MCF 10A (cell line): ENCODE measurements around the gene GALNT5. TPM values are rescaled to one million over a fixed set of nuclear protein-coding genes. Genes with fewer than 3 reads are reported as not detected.

Experiments
- Bru-seq: library from RNA; stranded (reverse); fragments of 400-500 nt; gene quantifications from one replicate; lab custom pipeline; 2021; lab: Mats Ljungman, UMichigan
- BruChase-seq, 2 experiments: library from RNA; stranded (reverse); fragments of 400-500 nt; gene quantifications; one replicate each; lab custom pipeline; 2021; lab: Mats Ljungman, UMichigan
- BruUV-seq: library from RNA; stranded (reverse); fragments of 400-500 nt; replicated peaks from 2 replicates; lab custom pipeline; 2021; lab: Mats Ljungman, UMichigan
- CTCF ChIA-PET: fragments of 300-600 bp; sonication (Branson Sonifier 250); formaldehyde crosslinking; extraction: SDS; loops from one replicate; lab custom pipeline; 2021; ENCODE audit warnings: antibody characterized with exemption, inconsistent platforms; lab: Yijun Ruan, JAX
- POLR2A ChIA-PET: fragments of 300-600, 350-650 bp; sonication (Branson Sonifier 250); formaldehyde crosslinking; extraction: SDS; loops from one replicate; lab custom pipeline; 2020; ENCODE audit warnings: antibody characterized with exemption, inconsistent platforms; lab: Yijun Ruan, JAX
- DNase-seq: peaks from one replicate; pipeline ENCODE4 v3.0.0-alpha.2; 2018; ENCODE audit not compliant: unreplicated experiment
- H3K27ac Mint-ChIP-seq: one replicate; pipeline ENCODE4 v1.8.0; 2022; ENCODE audit warnings: mild to moderate bottlenecking, low read depth, mixed read lengths; ENCODE audit not compliant: unreplicated experiment
- H3K27me3 Mint-ChIP-seq: one replicate; pipeline ENCODE4 v1.8.0; 2022; ENCODE audit warnings: mixed read lengths; ENCODE audit not compliant: insufficient read depth, unreplicated experiment
- H3K36me3 Mint-ChIP-seq: one replicate; pipeline ENCODE4 v1.8.0; 2022; ENCODE audit warnings: mild to moderate bottlenecking, moderate library complexity, mixed read lengths; ENCODE audit not compliant: insufficient read depth, unreplicated experiment
- H3K4me1 Mint-ChIP-seq: one replicate; pipeline ENCODE4 v1.8.0; 2022; ENCODE audit warnings: mixed read lengths; ENCODE audit not compliant: insufficient read depth, unreplicated experiment
- H3K4me3 Mint-ChIP-seq: one replicate; pipeline ENCODE4 v1.8.0; 2022; ENCODE audit warnings: mild to moderate bottlenecking, moderate library complexity, mixed read lengths; ENCODE audit not compliant: unreplicated experiment
- H3K9me3 Mint-ChIP-seq: one replicate; pipeline ENCODE4 v1.8.0; 2022; ENCODE audit warnings: mixed read lengths; ENCODE audit not compliant: unreplicated experiment
- CTCF ChIP-seq: fragments of 200-600 bp; IDR thresholded peaks from one replicate; pipeline ENCODE4 v1.8.0; 2022; ENCODE audit warnings: antibody characterized with exemption, mild to moderate bottlenecking; ENCODE audit not compliant: unreplicated experiment
- intact Hi-C: fragments of 100-400 bp; cut with micrococcal nuclease; formaldehyde crosslinking; loops from 2 replicates; pipeline ENCODE4 v1.14.1; 2022
- long read RNA-seq: library from polyadenylated mRNA; stranded (forward); transcript quantifications from one replicate; pipeline ENCODE4 v2.0.0, GENCODE V29; 2022
- total RNA-seq: library from RNA; stranded (reverse); gene quantifications from 2 replicates; pipeline ENCODE4 v1.2.3, GENCODE V29; 2022

The GALNT5 gene
- total RNA-seq (not detected in 2 replicates), Bru-seq, nascent RNA (percentile 2 among the genes with signal in this experiment), BruChase-seq, experiment 1, labeled RNA remaining after a 6-hour chase (percentile 10 among the genes with signal in this experiment), BruChase-seq, experiment 2, labeled RNA remaining after a 2-hour chase (percentile 11 among the genes with signal in this experiment)
- long read RNA-seq: 0 reads

DNA sequence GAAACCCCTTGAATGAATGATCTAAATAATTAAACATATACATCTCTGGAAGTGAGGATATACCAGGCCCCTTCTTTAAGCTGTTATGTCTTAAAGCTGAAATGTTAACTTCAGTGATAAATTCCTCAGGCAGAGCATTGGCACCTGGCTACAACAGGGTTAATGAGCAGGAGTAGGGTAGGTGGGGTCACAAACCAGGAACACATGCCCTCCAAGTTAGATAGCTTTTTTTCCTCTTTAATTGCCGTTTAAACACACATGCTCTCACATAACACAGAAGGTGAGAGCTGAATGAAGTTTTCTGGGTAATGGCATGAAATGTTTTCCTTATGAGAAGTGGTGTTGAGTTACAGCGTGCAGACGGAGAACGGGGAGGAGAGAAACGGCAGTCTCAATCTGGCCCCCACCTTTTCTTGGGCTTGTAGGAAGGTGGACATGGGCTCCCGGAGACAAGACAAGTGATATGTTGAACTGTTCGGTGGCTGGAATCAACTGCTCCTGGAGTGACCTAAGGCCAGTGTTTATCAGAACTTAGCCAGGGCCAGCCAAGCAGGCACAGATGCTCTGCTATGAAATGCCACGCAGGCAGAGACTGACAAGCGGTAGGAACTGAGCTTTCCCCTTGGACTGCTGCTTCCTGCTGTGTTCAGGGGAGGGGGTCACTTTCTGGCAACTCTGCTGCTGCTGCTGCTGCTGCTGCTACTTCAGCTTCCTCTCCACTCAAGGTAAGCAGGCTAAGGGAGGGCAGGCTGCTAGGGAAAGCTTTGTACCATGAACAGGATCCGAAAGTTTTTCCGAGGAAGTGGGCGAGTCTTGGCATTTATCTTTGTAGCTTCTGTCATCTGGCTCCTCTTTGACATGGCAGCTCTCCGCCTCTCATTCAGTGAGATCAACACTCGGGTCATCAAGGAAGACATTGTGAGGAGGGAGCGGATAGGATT lies at the start of gene GALNT5:
GALNT5 (plus strand) TSS at position 394 of the 941 bp plus-strand sequence; CDS start at position 772, 378 bp downstream.
- no peaks in the 10 kb centered on the region for H3K9me3 Mint-ChIP-seq
- no peak for DNase-seq
- intact Hi-C loops: no loop called here
- H3K4me1 Mint-ChIP-seq: peaks cover 14% of the 10 kb centered on the region
- no peak within 1 kb of the TSS for H3K4me3 Mint-ChIP-seq
- H3K27ac Mint-ChIP-seq: no peak within 1 kb of the TSS
- no peak for TF ChIP-seq CTCF
- no peaks in the 10 kb centered on the region for H3K36me3 Mint-ChIP-seq
- CTCF ChIA-PET: no interaction called here
- POLR2A ChIA-PET: no interaction called here
- BruUV-seq: no TSS peak
- H3K27me3 Mint-ChIP-seq: no peaks in the 10 kb centered on the region

- BruUV-seq: no TSS peak
- H3K4me1 Mint-ChIP-seq: no peaks in the 10 kb centered on the region
- H3K36me3 Mint-ChIP-seq: no peaks in the 10 kb centered on the region
- intact Hi-C loops: no loop called here
- TF ChIP-seq CTCF: no peak
- ChIA-PET POLR2A (no interaction called here), CTCF (no interaction called here)
- DNase-seq: no peak
- no peaks in the 10 kb centered on the region for H3K9me3 Mint-ChIP-seq
- no peak overlapping the region for H3K27ac Mint-ChIP-seq
- no peak overlapping the region for H3K4me3 Mint-ChIP-seq
- H3K27me3 Mint-ChIP-seq: no peaks in the 10 kb centered on the region
Observed at GRCh38 chr2:157216286-157216965, 41.1 kb upstream of the GALNT5 start.

DNA sequence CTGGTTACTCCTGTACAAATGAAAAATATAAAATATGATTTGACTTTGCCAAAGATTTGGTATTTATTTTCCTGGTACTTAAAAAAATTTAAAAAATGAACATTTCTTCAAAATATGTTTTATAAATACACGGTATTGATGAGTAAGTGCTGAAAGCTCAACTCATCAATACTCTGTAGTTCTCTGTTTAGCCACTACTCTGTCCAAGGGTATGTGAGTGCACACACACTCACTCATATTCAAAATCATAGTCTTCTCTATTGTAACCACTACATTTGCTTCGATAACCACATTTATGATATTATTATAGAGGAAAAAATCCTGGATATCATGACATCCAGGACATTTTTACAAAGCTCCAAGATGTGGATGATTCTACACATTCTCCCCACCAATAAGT lies 40.1 kb upstream of the GALNT5 start:
- no TSS peak for BruUV-seq
- intact Hi-C loops: no loop called here
- no peak for TF ChIP-seq CTCF
- Mint-ChIP-seq H3K9me3 (no peaks in the 10 kb centered on the region), H3K27me3 (no peaks in the 10 kb centered on the region), H3K4me1 (no peaks in the 10 kb centered on the region), H3K27ac (no peak overlapping the region), H3K36me3 (no peaks in the 10 kb centered on the region), H3K4me3 (no peak overlapping the region)
- CTCF ChIA-PET: no interaction called here
- POLR2A ChIA-PET: interaction anchor here (0.6 kb wide), 1 partner anchor 153 kb away, joined by 3 read pairs; no protein-coding TSS in a partner anchor
- DNase-seq: no peak

DNA sequence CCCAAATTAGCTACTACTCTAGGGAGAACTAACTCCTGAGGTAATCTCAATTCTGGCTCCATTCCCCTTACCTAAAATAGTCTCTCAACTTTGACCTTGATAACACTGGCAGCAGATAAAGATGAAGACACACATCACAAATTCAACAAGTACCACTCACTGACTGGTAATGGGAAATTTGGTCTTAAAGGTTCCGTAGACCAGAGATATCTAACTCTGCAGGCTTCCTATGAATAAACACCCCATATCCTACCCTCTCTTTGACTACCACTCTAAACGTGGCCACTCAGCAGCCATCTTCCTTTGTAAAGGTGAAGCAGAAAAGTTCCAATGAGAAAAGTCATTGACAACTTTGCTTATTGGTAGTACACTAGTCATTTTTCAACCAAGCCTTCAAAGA lies 38.6 kb upstream of the GALNT5 start:
- no peak overlapping the region for H3K27ac Mint-ChIP-seq
- H3K4me1 Mint-ChIP-seq: no peaks in the 10 kb centered on the region
- CTCF ChIA-PET: no interaction called here
- H3K36me3 Mint-ChIP-seq: no peaks in the 10 kb centered on the region
- intact Hi-C loops: no loop called here
- POLR2A ChIA-PET: no interaction called here
- H3K27me3 Mint-ChIP-seq: no peaks in the 10 kb centered on the region
- H3K9me3 Mint-ChIP-seq: no peaks in the 10 kb centered on the region
- H3K4me3 Mint-ChIP-seq: no peak overlapping the region
- no peak for TF ChIP-seq CTCF
- BruUV-seq: no TSS peak
- no peak for DNase-seq
